Measurements from ENCODE around the gene ACVR1C. TPM values are rescaled to one million over a fixed set of nuclear protein-coding genes. Genes with fewer than 3 reads are reported as not detected.

ACVR1C gene
- total and polyA plus RNA-seq, 8 donors, result 0.29 to 1.6 (median 0.37) TPM

DNA sequence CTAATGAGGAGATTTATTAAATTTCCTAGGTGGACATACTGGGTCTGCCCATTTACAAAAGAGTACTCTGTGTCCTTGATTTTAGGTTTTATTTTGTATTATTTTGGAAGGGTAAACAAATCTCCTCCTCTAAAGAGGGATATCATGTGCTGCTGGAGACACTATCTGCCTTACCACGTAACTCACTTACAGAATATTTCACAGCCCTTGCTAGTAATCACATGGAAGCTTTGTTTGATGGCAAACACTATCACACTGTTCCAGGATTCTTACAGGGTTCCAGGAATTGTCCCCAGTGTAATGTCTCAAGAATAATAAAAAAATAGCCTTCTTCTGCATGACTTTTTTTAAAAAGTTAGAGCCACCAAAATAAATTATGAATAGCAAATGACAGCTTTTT is 29.2 kb upstream of the ACVR1C start:
- intact Hi-C loops (cut with DNase I), result no loop called here
- H3K27ac ChIP-seq, result no peak overlapping the region
- H3K36me3 ChIP-seq, result no peaks in the 10 kb centered on the region
- ATAC-seq, result no peak
- no peaks in the 10 kb centered on the region for H3K27me3 ChIP-seq
- H3K4me1 ChIP-seq, result no peaks in the 10 kb centered on the region
- H3K4me3 ChIP-seq, result no peak overlapping the region
- no peaks in the 10 kb centered on the region for H3K9me3 ChIP-seq
- no peak for DNase-seq
- TF ChIP-seq, protein P1, sequence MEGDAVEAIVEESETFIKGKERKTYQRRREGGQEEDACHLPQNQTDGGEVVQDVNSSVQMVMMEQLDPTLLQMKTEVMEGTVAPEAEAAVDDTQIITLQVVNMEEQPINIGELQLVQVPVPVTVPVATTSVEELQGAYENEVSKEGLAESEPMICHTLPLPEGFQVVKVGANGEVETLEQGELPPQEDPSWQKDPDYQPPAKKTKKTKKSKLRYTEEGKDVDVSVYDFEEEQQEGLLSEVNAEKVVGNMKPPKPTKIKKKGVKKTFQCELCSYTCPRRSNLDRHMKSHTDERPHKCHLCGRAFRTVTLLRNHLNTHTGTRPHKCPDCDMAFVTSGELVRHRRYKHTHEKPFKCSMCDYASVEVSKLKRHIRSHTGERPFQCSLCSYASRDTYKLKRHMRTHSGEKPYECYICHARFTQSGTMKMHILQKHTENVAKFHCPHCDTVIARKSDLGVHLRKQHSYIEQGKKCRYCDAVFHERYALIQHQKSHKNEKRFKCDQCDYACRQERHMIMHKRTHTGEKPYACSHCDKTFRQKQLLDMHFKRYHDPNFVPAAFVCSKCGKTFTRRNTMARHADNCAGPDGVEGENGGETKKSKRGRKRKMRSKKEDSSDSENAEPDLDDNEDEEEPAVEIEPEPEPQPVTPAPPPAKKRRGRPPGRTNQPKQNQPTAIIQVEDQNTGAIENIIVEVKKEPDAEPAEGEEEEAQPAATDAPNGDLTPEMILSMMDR (IDR thresholded peaks at IDR 0.05), result no peak

DNA sequence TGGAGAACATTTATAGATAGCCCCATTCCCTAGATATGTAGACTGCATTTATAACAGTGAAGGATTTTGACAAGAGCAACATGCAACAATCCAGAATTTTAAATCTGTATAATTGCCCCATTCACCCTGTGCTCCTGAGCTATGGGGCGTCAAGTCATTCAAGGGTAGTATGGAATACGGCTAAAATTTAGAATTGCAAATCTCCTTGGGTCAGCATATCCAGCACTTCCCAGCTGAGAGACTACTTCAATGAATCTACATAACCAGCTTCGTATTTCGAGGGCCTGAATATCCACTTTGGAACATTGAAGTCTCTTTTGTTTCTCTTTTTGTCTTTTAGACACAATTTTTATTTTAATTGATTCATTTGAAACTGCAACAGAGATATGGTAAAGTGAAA is 28.4 kb upstream of the ACVR1C start:
- no peaks in the 10 kb centered on the region for H3K27me3 ChIP-seq
- TF ChIP-seq, protein P1 (IDR thresholded peaks at IDR 0.05), result no peak
- intact Hi-C loops (cut with DNase I), result no loop called here
- H3K36me3 ChIP-seq, result no peaks in the 10 kb centered on the region
- no peak overlapping the region for H3K27ac ChIP-seq
- no peaks in the 10 kb centered on the region for H3K4me1 ChIP-seq
- no peak overlapping the region for H3K4me3 ChIP-seq
- H3K9me3 ChIP-seq, result no peaks in the 10 kb centered on the region
- DNase-seq (no peak), ATAC-seq (no peak)

DNA sequence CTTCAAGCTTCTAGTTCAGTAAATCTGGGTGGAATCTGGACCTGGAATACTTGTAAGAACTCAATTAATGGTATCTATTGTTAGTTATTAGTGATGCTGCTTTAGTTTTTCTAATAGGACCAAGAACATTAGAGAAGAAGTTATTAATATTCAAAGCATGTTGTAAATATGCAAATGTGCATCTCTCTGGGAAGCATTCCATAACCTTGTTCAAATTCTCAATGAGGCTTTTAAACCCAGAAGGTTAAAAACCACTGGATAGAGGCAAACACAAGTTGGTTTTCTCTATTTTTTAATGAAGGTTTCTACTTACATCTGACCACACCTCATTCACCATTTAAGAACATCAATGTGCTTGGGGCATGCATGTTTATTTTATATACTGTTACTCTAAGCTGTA is 16.1 kb upstream of the ACVR1C start:
- DNase-seq (no peak), ATAC-seq (no peak)

DNA sequence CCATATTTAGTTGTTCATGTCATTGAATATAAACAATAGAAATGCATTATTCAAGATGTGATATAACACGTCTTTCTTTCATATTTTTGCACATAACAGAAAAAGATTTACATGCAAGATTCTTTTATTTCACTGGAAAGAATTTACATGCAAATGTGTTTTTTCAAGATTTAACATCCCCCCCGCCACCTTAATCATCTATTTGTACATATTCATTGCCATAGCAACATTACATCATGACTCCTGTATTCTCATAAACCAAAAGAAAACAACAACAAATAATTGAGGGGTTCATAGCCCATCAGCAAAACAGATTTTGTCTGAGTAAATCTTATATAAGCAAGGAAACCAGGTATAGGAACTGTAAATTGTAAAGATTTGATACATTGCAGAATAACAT is 3.2 kb upstream of the ACVR1C start:
- H3K27me3 ChIP-seq, result peaks cover 7 to 24% of the 10 kb centered on the region in 2 donors
- DNase-seq (no peak), ATAC-seq (no peak)
- H3K4me1 ChIP-seq, result peaks cover 0 to 15% of the 10 kb centered on the region in 2 donors
- no peaks in the 10 kb centered on the region for H3K36me3 ChIP-seq
- TF ChIP-seq, protein P1 (IDR thresholded peaks at IDR 0.05), result no peak
- intact Hi-C loops (cut with DNase I), result no loop called here
- H3K9me3 ChIP-seq, result no peaks in the 10 kb centered on the region
- no peak overlapping the region for H3K27ac ChIP-seq
- H3K4me3 ChIP-seq, result no peak overlapping the region

More for the DNA sequence above, 16.1 kb upstream of the ACVR1C start:
- H3K9me3 ChIP-seq, result no peaks in the 10 kb centered on the region
- no peaks in the 10 kb centered on the region for H3K4me1 ChIP-seq
- intact Hi-C loops (cut with DNase I), result no loop called here
- H3K36me3 ChIP-seq, result no peaks in the 10 kb centered on the region
- H3K27ac ChIP-seq, result no peak overlapping the region
- TF ChIP-seq, protein P1 (IDR thresholded peaks at IDR 0.05), result no peak
- no peaks in the 10 kb centered on the region for H3K27me3 ChIP-seq
- no peak overlapping the region for H3K4me3 ChIP-seq

DNA sequence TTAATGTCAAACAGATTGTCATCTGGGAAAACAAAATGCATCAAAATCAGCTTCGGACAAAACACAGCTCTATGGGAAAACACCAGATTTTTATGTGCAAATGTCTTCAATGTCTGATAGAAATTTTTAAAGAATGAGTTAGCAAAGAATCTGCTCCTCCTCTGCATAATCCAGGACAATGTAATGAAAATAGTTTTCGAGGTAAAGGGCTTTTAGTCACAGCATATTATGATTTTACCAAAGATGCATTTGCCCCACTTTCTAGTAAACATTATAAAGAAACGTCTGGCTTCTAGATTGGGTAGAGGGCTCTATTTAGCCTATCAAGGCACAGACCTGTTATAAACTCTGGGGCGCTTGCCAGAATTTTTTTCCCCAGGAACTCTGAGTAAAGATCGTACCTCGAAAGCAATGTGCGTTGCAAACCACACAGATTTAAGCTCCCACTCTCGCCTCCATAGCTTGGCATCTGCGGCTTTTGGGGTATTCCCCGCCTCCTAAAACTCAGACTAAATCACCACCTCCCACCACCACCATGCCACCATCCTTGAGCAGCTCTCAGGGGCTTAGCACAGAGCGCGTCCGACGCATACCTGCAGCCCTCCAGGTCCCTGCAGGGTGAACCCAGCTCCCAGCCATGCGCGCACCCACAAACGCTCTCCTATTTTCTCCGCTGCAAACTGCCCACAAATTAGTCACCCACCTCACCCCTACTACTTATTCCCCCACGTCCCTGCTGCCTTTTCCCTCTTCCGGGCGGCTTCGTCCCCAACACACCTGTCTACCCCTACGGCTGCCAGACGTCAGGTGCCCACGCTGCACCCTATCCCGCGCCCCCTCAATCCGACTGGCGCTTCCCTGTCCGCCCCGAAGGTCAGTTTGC is 829 bp downstream of the ACVR1C start:
- no peak overlapping the region for H3K27ac ChIP-seq
- DNase-seq (peak in 1 of 4 donors; percentile 8), ATAC-seq (peak; percentile 34)
- peaks cover 8 to 28% of the 10 kb centered on the region in 2 donors for H3K27me3 ChIP-seq
- peaks cover 0 to under 1% of the 10 kb centered on the region in 2 donors for H3K9me3 ChIP-seq
- TF ChIP-seq, protein P1 (IDR thresholded peaks at IDR 0.05), result no peak
- no peaks in the 10 kb centered on the region for H3K36me3 ChIP-seq
- H3K4me3 ChIP-seq, result peak overlapping the region; percentile 43 to 46
- peaks cover 0 to 15% of the 10 kb centered on the region in 2 donors for H3K4me1 ChIP-seq
- intact Hi-C loops (cut with DNase I), result no loop called here

Data from left lung (tissue), 10 donors.